BE2C (cell line): ENCODE results near the gene FOXO6.
"Not testable (repeated sequence)": the region's sequence is repeated elsewhere in the genome, so short reads cannot be mapped to it uniquely, and the experiment has no call there.

ENCODE experiments used
- DNase-seq: peaks from one replicate; pipeline ENCODE4 v3.0.0-alpha.2; 2020
- H3K27me3 ChIP-seq: fragments of 250-450 bp; sonication (Bioruptor Pico); 2 replicates; pipeline ENCODE4 v1.5.1; 2020; ENCODE audit warnings: mild to moderate bottlenecking
- H3K36me3 ChIP-seq: fragments of 250-450 bp; sonication (Bioruptor Pico); 2 replicates; pipeline ENCODE4 v1.5.1; 2020; ENCODE audit warnings: mild to moderate bottlenecking
- H3K4me1 ChIP-seq: fragments of 250-450 bp; sonication (Bioruptor Pico); 2 replicates; pipeline ENCODE4 v1.5.1; 2020
- H3K4me3 ChIP-seq: 2 replicates; pipeline ENCODE4 v1.5.1; 2011; ENCODE audit warnings: low read depth, low read length
- H3K9me3 ChIP-seq: fragments of 250-450 bp; sonication (Bioruptor Pico); 2 replicates; pipeline ENCODE4 v1.5.1; 2020
- CTCF ChIP-seq: IDR thresholded peaks from 2 replicates; pipeline ENCODE4 v1.5.1; 2012; ENCODE audit warnings: mild to moderate bottlenecking, low read depth, low read length

FOXO6 gene

GRCh38 chr1:41328001-41328615 is 33.1 kb upstream of the FOXO6 start:
- Histone ChIP-seq H3K4me1 (no peaks in the 10 kb centered on the region), H3K36me3 (no peaks in the 10 kb centered on the region)
- DNase-seq, result no peak

DNA sequence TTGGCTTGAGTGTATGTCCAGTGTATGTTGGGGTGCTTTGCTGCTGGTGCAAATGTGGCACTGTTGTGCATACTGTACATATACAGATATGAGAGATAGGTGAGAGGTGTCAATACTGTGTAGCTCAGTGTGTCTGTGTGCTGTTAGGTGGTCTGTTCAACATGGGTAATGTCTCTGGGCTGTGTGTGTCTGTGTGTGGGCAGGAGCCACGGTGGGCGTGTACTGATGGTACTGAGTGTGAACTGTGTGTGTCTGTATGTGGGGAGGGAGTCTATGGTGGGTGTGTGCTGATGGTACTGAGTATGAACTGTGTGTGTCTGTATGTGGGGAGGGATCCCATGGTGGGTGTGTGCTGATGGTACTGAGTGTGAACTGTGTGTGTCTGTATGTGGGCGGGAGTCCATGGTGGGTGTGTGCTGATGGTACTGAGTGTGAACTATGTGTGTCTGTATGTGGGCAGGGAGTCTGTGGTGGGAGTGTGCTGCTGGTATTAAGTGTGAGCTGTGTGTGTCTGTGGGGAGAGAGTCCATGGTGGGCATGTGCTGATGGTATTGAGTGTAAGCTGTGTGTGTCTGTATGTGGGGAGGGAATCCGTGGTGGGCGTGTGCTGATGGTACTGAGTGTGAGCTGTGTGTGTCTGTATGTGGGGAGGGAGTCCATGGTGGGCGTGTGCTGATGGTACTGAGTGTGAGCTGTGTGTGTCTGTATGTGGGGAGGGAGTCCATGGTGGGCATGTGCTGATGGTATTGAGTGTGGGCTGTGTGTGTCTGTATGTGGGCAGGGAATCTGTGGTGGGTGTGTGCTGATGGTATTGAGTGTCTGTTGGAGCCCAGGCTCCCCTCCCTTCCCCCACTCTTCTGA is 32.2 kb upstream of the FOXO6 start:
- H3K4me1 ChIP-seq, result no peaks in the 10 kb centered on the region
- H3K36me3 ChIP-seq, result no peaks in the 10 kb centered on the region
- no peak for DNase-seq
- no peak for TF ChIP-seq CTCF
- H3K9me3 ChIP-seq, result no peaks in the 10 kb centered on the region
- no peak overlapping the region for H3K4me3 ChIP-seq
- H3K27me3 ChIP-seq, result no peaks in the 10 kb centered on the region

More at GRCh38 chr1:41328001-41328615, 33.1 kb upstream of the FOXO6 start:
- Histone ChIP-seq H3K27me3 (no peaks in the 10 kb centered on the region), H3K9me3 (no peaks in the 10 kb centered on the region), H3K4me3 (no peak overlapping the region)
- TF ChIP-seq CTCF, result no peak

DNA sequence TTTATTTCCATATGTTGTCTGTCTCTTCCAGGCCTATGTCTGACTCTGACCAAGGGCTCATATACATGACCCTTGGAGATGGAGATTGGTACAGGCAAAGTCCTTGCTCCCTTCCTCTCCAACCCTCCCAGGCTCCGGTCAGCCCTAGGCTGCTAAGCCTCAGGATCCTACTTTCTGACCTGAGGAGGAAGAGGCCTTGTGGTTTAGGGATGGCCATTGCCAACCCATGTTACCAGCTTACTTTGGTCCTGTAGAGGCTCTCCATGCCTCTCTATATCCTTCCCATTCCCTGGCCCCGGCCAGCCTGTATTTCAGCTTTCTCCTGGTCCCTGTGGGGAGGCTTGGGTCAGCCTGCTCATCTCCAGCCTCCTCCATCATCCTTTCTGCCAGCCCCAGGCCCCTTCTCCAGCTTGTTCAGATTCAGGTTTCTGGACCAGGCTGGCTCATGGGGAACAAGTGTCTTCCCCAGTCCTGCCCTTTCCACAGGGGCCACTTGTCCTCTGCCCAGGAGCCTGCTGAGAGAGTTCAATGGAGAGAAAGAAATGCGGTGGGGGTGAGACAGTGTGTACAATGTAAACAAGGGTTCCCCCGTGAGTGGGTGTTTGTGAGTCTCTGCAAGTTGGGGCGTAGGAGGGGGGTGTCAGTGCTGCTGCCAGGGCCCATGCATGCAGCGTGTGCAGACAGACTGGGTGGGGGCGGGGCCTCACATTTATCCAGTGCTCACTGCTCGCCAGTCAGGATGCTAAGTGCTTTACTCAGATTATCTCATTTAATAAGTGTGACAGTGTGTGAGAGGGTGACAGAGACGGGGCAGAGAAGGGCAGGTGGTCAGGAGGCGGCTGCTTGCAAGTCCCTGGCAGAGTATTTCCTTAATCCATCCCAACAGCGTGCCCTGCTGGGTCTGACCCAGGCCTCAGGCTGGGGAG is 31.3 kb upstream of the FOXO6 start:
- TF ChIP-seq CTCF, result no peak
- no peaks in the 10 kb centered on the region for H3K4me1 ChIP-seq
- DNase-seq, result no peak
- no peaks in the 10 kb centered on the region for H3K36me3 ChIP-seq
- H3K4me3 ChIP-seq, result no peak overlapping the region
- no peaks in the 10 kb centered on the region for H3K9me3 ChIP-seq
- no peaks in the 10 kb centered on the region for H3K27me3 ChIP-seq

- DNase-seq, result no peak
- H3K4me1 ChIP-seq, result no peaks in the 10 kb centered on the region
- no peak for TF ChIP-seq CTCF
- H3K4me3 ChIP-seq, result no peak overlapping the region
- no peaks in the 10 kb centered on the region for H3K9me3 ChIP-seq
- H3K36me3 ChIP-seq, result no peaks in the 10 kb centered on the region
- no peaks in the 10 kb centered on the region for H3K27me3 ChIP-seq
Measured at GRCh38 chr1:41330588-41331545, 30.4 kb upstream of the FOXO6 start.

- no peaks in the 10 kb centered on the region for H3K9me3 ChIP-seq
- H3K4me1 ChIP-seq, result no peaks in the 10 kb centered on the region
- H3K27me3 ChIP-seq, result no peaks in the 10 kb centered on the region
- no peak for DNase-seq
- H3K4me3 ChIP-seq, result no peak overlapping the region
- H3K36me3 ChIP-seq, result no peaks in the 10 kb centered on the region
- TF ChIP-seq CTCF, result no peak
Measured at GRCh38 chr1:41331546-41331917, 29.7 kb upstream of the FOXO6 start.

- H3K9me3 ChIP-seq, H3K4me3 ChIP-seq, H3K36me3 ChIP-seq, DNase-seq, H3K27me3 ChIP-seq, H3K4me1 ChIP-seq: not testable (repeated sequence)
Measured at GRCh38 chr1:41332161-41332560, 29.1 kb upstream of the FOXO6 start.
